DMS114 treated with DMSO at 0.1 percent for 48 hours (cell line): ENCODE results near the gene ZFP62.
"Not testable (repeated sequence)": the region's sequence is repeated elsewhere in the genome, so short reads cannot be mapped to it uniquely, and the experiment has no call there.

Experiments used
- DNase-seq: peaks from one replicate; lab custom pipeline; 2025; ENCODE audit not compliant: unreplicated experiment; lab: John Stamatoyannopoulos, UW

Gene ZFP62

GRCh38 chr5:180860887-180861822, at the start of gene ZFP62:
Gene ZFP62 (minus strand): TSS chr5:180861276. CDS start chr5:180861219, 57 bp downstream.
- DNase-seq: peak; percentile 77

- no peak for DNase-seq
These were observed 49.7 kb upstream of the ZFP62 start for GRCh38 chr5:180910735-180911134.

GRCh38 chr5:180910182-180910581, 49.1 kb upstream of the ZFP62 start:
- DNase-seq: no peak

GRCh38 chr5:180909782-180910181, 48.7 kb upstream of the ZFP62 start:
- no peak for DNase-seq

- no peak for DNase-seq
These were observed 48.1 kb upstream of the ZFP62 start for GRCh38 chr5:180908998-180909731.

- DNase-seq: no peak
These were observed 47.3 kb upstream of the ZFP62 start for GRCh38 chr5:180908400-180908799.

GRCh38 chr5:180901319-180902009, 40.4 kb upstream of the ZFP62 start:
- no peak for DNase-seq

- DNase-seq: no peak
These were observed 39.1 kb upstream of the ZFP62 start for GRCh38 chr5:180900178-180900577.

- DNase-seq: no peak
These were observed 37.7 kb upstream of the ZFP62 start, which contains the start of gene BTNL8 for GRCh38 chr5:180898621-180899246. Gene BTNL8 (plus strand): TSS chr5:180899159. CDS start chr5:180899311, 152 bp downstream.

GRCh38 chr5:180895330-180895729, 34.3 kb upstream of the ZFP62 start:
- DNase-seq: not testable (repeated sequence)

- no peak for DNase-seq
These were observed 28.3 kb upstream of the ZFP62 start for GRCh38 chr5:180889381-180889780.

GRCh38 chr5:180885845-180886529, 24.9 kb upstream of the ZFP62 start:
- not testable (repeated sequence) for DNase-seq

- no peak for DNase-seq
These were observed 14.9 kb upstream of the ZFP62 start for GRCh38 chr5:180875860-180876426.

GRCh38 chr5:180874804-180875582, 13.9 kb upstream of the ZFP62 start:
- no peak for DNase-seq

GRCh38 chr5:180873615-180874520, 12.8 kb upstream of the ZFP62 start:
- no peak for DNase-seq

GRCh38 chr5:180872419-180872818, 11.3 kb upstream of the ZFP62 start:
- DNase-seq: no peak

GRCh38 chr5:180870276-180871068, 9.4 kb upstream of the ZFP62 start:
- no peak for DNase-seq
